K562 (cell line): Measurements from ENCODE around the gene UBE2E1. TPM values are rescaled to one million over a fixed set of nuclear protein-coding genes. Genes with fewer than 3 reads are reported as not detected.

Experiments used
- ARHGAP35 ChIP-seq: fragments of 450-650 bp; IDR thresholded peaks from 2 replicates; pipeline ENCODE4 v1.6.1; 2018; ENCODE audit not compliant: partially characterized antibody
- C11orf30 ChIP-seq: fragments of 450-650 bp; IDR thresholded peaks from 2 replicates; pipeline ENCODE4 v1.6.1; 2016; ENCODE audit warnings: low read depth, mild to moderate bottlenecking
- CEBPG ChIP-seq, 3 experiments: fragments of 200-800 bp in 1 of 3; sonication (Bioruptor generic) in 1 of 3; sonication (generic) in 1 of 3; formaldehyde crosslinking in 1 of 3; IDR thresholded peaks in 2 of 3; conservative IDR thresholded peaks in 1 of 3; 2 replicates each; pipeline versions ENCODE4 v1.6.1 to v1.8.0; 2016 to 2022; ENCODE audit warnings: missing compliant biosample characterization in 2 of 3, missing genetic modification characterization in 2 of 3, mild to moderate bottlenecking in 1 of 3, missing genetic modification reagents in 1 of 3
- CSDE1 ChIP-seq, 2 experiments: fragments of 450-650 bp; IDR thresholded peaks; 2 replicates each; pipeline ENCODE4 v1.6.1; 2016; ENCODE audit warnings: mild to moderate bottlenecking in 1 of 2
- ETV5 ChIP-seq: sonication (generic); formaldehyde crosslinking; IDR thresholded peaks from 2 replicates; pipeline ENCODE4 v1.4.0; 2020; ENCODE audit warnings: low read depth, mild to moderate bottlenecking, missing genetic modification reagents
- HNRNPL ChIP-seq: fragments of 200-400 bp; formaldehyde crosslinking; IDR thresholded peaks from 2 replicates; pipeline ENCODE4 v1.6.1; 2017; ENCODE audit warnings: low read depth, mild to moderate bottlenecking, low read length
- ID3 ChIP-seq, 2 experiments: fragments of 250-450 bp in 1 of 2; fragments of 450-650 bp in 1 of 2; sonication (Bioruptor Pico) in 1 of 2; IDR thresholded peaks; 2 replicates each; pipeline versions ENCODE4 v1.6.1 to v1.8.0; 2016 to 2021; ENCODE audit warnings: mild to moderate bottlenecking in 2 of 2, moderate library complexity in 2 of 2, missing compliant biosample characterization in 1 of 2, missing genetic modification characterization in 1 of 2
- SRF ChIP-seq, 2 experiments: fragments of 250-450, 450-650 bp in 1 of 2; sonication (Bioruptor Pico) in 1 of 2; sonication (generic) in 1 of 2; formaldehyde crosslinking; IDR thresholded peaks; 2 replicates each; pipeline versions ENCODE4 v1.5.0 to v1.5.1; 2020 to 2022; ENCODE audit warnings: mild to moderate bottlenecking in 1 of 2, missing genetic modification reagents in 1 of 2
- U2AF1 ChIP-seq: fragments of 200-400 bp; formaldehyde crosslinking; optimal IDR thresholded peaks from 2 replicates; pipeline ENCODE3; 2017; ENCODE audit warnings: mild to moderate bottlenecking, low read depth, low read length, moderate library complexity
- ZBTB2 ChIP-seq: fragments of 450-650 bp; IDR thresholded peaks from 2 replicates; pipeline ENCODE4 v1.6.1; 2016; ENCODE audit warnings: antibody characterized with exemption
- ZNF146 ChIP-seq: IDR thresholded peaks from one replicate; pipeline ENCODE4 v1.6.1; 2018; ENCODE audit warnings: missing compliant biosample characterization; ENCODE audit not compliant: unreplicated experiment
- ZNF395 ChIP-seq: fragments of 200-800 bp; sonication (Bioruptor generic); IDR thresholded peaks from 2 replicates; pipeline ENCODE4 v1.6.1; 2017; ENCODE audit warnings: missing genetic modification characterization, missing compliant biosample characterization
- ZNF431 ChIP-seq: sonication (generic); formaldehyde crosslinking; IDR thresholded peaks from 2 replicates; pipeline ENCODE4 v1.8.0; 2022; ENCODE audit warnings: mild to moderate bottlenecking, missing genetic modification reagents
- polyA plus RNA-seq, 8 experiments: library from polyadenylated mRNA; depleted of rRNA in 4 of 8; stranded (reverse) in 5 of 8; unstranded in 3 of 8; fragments of >200 nt; fragmentation: Nextera tagmentation in 2 of 8; fragmentation: Illumina TruSeq in 1 of 8; extraction: Ambion mirVana in 2 of 8; extraction: Trizol in 1 of 8; gene quantifications; 2 replicates each; pipeline versions ENCODE4 v1.2.1 to v1.2.3, GENCODE V29; 2011 to 2014; ENCODE audit warnings: inconsistent platforms in 1 of 8, missing spikeins in 1 of 8
- total RNA-seq, 7 experiments: library from RNA; depleted of rRNA in 6 of 7; stranded (reverse); fragments of >200 nt in 6 of 7; fragmentation: Illumina TruSeq in 2 of 7; extraction: Trizol in 2 of 7; gene quantifications; 2 replicates each; pipeline versions ENCODE4 v1.2.1 to v1.2.3, GENCODE V29; 2011 to 2021; ENCODE audit warnings: low replicate concordance in 1 of 7

The UBE2E1 gene
- total and polyA plus RNA-seq, 9 of the 15 experiments (the other 6 are each of a cell fraction or from before 2014, with no cell fraction given) = 54.4 to 294 (median 165) TPM

- no peak for TF ChIP-seq ZBTB2
- TF ChIP-seq C11orf30 = peak; percentile 57; the same call in 1 of the 2 replicates
- no peak for TF ChIP-seq SRF (CRISPR knock-in tag; IDR thresholded peaks at IDR 0.05)
- TF ChIP-seq CSDE1 (IDR thresholded peaks at IDR 0.05) = no peak
- no peak for TF ChIP-seq U2AF1
- no peak for TF ChIP-seq HNRNPL
- no peak for TF ChIP-seq ZNF146 (CRISPR knock-in tag)
- no peak for TF ChIP-seq ZNF395 (CRISPR knock-in tag)
- TF ChIP-seq ETV5 (CRISPR knock-in tag) = no peak
- TF ChIP-seq CEBPG (CRISPR knock-in tag; IDR thresholded peaks at IDR 0.05) = no peak
- TF ChIP-seq CEBPG (tag; conservative IDR thresholded peaks at IDR 0.05 in 1 of 2, IDR thresholded peaks at IDR 0.05 in 1 of 2) = 0 out of 4 replicates have a peak, but pooled peaks of 1 of the 2 experiments have one; percentile 31
- no peak for TF ChIP-seq ARHGAP35
- TF ChIP-seq ID3 (CRISPR knock-in tag; IDR thresholded peaks at IDR 0.05) = no peak
- no peak for TF ChIP-seq ID3 (tag; IDR thresholded peaks at IDR 0.05)
- no peak for TF ChIP-seq ZNF431
These were observed 108.4 kb downstream of the UBE2E1 start (continued) for GRCh38 chr3:23913873-23914743.
